Nephron (organoid): ENCODE results near the gene CDC25B.

ENCODE experiments used
- H3K27ac Mint-ChIP-seq, 3 experiments: 2 replicates each; pipeline ENCODE4 v1.8.0; 2020; ENCODE audit warnings: mixed read lengths in 3 of 3, mild to moderate bottlenecking in 2 of 3, moderate library complexity in 1 of 3
- H3K27me3 Mint-ChIP-seq: 2 replicates; pipeline ENCODE4 v1.8.0; 2021; ENCODE audit warnings: low read depth, mild to moderate bottlenecking, moderate library complexity, mixed read lengths
- H3K36me3 Mint-ChIP-seq: 2 replicates; pipeline ENCODE4 v1.8.0; 2020; ENCODE audit warnings: low read depth, mixed read lengths
- H3K4me1 Mint-ChIP-seq: 2 replicates; pipeline ENCODE4 v1.8.0; 2020; ENCODE audit warnings: mixed read lengths
- H3K4me3 Mint-ChIP-seq, 3 experiments: 2 replicates each; pipeline ENCODE4 v1.8.0; 2020; ENCODE audit warnings: mild to moderate bottlenecking in 3 of 3, mixed read lengths in 3 of 3, moderate library complexity in 2 of 3
- H3K9me3 Mint-ChIP-seq: 2 replicates; pipeline ENCODE4 v1.8.0; 2020; ENCODE audit warnings: mixed read lengths
- CTCF ChIP-seq, 3 experiments: fragments of 200-600 bp; sonication (generic); IDR thresholded peaks; one replicate each; pipeline ENCODE4 v1.5.0; 2021; ENCODE audit warnings: antibody characterized with exemption in 3 of 3; ENCODE audit not compliant: unreplicated experiment in 3 of 3

Gene CDC25B

DNA sequence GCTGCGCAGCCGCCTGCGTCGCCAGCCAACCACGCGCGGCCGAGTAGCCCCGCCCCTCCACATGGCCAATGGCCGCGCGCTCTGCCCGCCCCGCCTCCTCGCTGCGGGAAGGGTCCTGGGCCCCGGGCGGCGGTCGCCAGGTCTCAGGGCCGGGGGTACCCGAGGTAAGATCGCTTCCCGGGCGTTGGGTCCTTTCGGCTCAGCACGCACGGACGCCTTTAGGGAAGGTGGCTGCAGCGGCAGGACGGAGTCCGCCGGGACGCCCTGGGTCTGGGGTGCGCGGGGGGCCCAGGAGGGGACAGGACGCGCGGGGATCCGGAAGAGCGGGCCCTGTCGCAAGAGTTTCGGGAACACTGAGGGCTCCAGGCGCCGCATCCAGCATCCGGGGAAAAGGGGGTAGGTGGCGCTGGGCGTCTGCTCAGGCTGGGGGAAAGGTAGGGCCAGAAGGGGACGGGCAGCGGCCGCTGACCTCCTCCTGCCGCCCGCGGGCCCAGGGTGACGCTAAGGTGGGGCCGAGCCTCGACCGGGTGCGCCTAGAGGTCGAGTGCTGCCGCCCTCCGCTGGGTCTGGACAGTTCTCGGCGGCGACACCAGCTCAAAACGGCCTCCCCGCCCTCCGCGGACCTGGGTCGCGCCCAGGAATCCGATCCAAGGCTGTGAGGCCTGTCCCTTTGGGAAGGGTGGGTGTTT lies 50.8 kb downstream of the CDC25B start, which contains the start of gene MAVS:
Gene MAVS, plus strand, starts transcription at position 95 of the 689 bp plus-strand sequence. CDS start 7,791 bp downstream, outside the sequence.
- peak within 1 kb of the TSS; percentile 53 to 88 (median 81) for H3K27ac Mint-ChIP-seq
- H3K36me3 Mint-ChIP-seq: no peaks in the 10 kb centered on the region
- no peaks in the 10 kb centered on the region for H3K9me3 Mint-ChIP-seq
- peaks cover 13% of the 10 kb centered on the region for H3K4me1 Mint-ChIP-seq
- no peak for TF ChIP-seq CTCF (IDR thresholded peaks at IDR 0.05; ENCODE audit: unreplicated experiment in 3 of 3)
- no peaks in the 10 kb centered on the region for H3K27me3 Mint-ChIP-seq
- peak within 1 kb of the TSS; percentile 87 to 93 (median 91) for H3K4me3 Mint-ChIP-seq

DNA sequence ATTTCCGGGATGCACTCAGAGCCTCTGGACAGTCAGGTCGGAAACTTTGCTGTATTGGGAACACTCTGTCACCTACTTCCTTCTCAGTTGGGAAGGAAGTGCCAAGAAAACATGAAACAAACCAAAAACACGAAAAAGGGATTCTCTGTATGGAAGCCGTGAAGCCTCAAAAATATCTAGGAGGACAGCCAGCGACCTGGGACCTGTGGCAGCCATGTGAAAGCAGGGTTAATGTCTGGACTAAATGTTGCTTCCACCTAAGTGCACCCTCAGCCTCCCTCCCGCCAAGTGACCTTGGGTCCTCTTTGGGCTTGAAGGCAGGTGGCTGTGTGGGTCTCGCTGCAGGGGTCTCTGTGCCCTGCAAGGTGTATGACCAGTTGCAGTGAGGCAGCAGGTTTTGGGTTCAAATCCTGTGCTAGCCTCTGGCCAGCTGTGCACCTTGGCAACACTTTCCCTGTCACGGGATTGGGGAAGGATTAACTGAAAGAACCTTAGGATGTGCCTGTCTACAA lies 51.4 kb downstream of the CDC25B start:
- H3K27ac Mint-ChIP-seq: peak overlapping the region; percentile 53 to 88 (median 81)
- H3K9me3 Mint-ChIP-seq: no peaks in the 10 kb centered on the region
- H3K36me3 Mint-ChIP-seq: peaks cover 4% of the 10 kb centered on the region
- H3K4me3 Mint-ChIP-seq: peak overlapping the region; percentile 87 to 93 (median 91)
- H3K27me3 Mint-ChIP-seq: no peaks in the 10 kb centered on the region
- peaks cover 13% of the 10 kb centered on the region for H3K4me1 Mint-ChIP-seq
- TF ChIP-seq CTCF (IDR thresholded peaks at IDR 0.05; ENCODE audit: unreplicated experiment in 3 of 3): no peak

DNA sequence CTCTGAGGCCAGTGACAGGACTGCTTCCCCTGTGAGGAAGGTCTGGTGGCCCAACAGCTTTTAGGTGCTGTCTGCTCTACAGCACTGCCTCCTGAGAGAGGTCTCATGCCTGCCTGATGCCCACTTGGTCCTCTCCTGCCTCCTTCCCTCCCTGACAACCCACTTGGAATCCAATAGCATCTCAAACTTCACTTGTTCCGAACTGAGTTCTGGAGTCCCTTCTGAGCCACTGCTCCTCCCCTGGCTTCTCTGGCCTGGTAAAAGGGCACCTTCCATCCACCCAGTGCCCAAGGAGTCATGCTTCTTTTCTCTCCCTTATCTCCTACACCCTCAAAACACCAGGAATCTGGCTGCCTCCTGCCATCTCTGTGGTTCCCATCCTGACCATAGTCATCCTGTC lies 52.5 kb downstream of the CDC25B start:
- Mint-ChIP-seq H3K4me3 (peak overlapping the region; percentile 87 to 93 (median 91)), H3K27ac (peak overlapping the region; percentile 20 to 63 (median 30)), H3K36me3 (peaks cover 4% of the 10 kb centered on the region), H3K27me3 (no peaks in the 10 kb centered on the region), H3K4me1 (peaks cover 13% of the 10 kb centered on the region), H3K9me3 (no peaks in the 10 kb centered on the region)
- no peak for TF ChIP-seq CTCF (IDR thresholded peaks at IDR 0.05; ENCODE audit: unreplicated experiment in 3 of 3)

- Mint-ChIP-seq H3K9me3 (no peaks in the 10 kb centered on the region), H3K27me3 (no peaks in the 10 kb centered on the region), H3K4me3 (no peak overlapping the region), H3K27ac (no peak overlapping the region), H3K36me3 (peaks cover 44% of the 10 kb centered on the region), H3K4me1 (peaks cover 1% of the 10 kb centered on the region)
- no peak for TF ChIP-seq CTCF (IDR thresholded peaks at IDR 0.05; ENCODE audit: unreplicated experiment in 3 of 3)
Observed at GRCh38 chr20:3854462-3854871, 58.4 kb downstream of the CDC25B start.
